GM10266 (cell line): Measurements from ENCODE around the gene EXOC8.

Experiments
- DNase-seq: peaks from one replicate; pipeline ENCODE4 v3.0.0; 2012; ENCODE audit errors: extremely low spot score
- CTCF ChIP-seq: IDR thresholded peaks from 2 replicates; pipeline ENCODE4 v1.5.1; 2012; ENCODE audit warnings: mild to moderate bottlenecking, low read depth; ENCODE audit not compliant: control insufficient read depth, insufficient read depth; ENCODE audit errors: missing control alignments

The EXOC8 gene

DNA sequence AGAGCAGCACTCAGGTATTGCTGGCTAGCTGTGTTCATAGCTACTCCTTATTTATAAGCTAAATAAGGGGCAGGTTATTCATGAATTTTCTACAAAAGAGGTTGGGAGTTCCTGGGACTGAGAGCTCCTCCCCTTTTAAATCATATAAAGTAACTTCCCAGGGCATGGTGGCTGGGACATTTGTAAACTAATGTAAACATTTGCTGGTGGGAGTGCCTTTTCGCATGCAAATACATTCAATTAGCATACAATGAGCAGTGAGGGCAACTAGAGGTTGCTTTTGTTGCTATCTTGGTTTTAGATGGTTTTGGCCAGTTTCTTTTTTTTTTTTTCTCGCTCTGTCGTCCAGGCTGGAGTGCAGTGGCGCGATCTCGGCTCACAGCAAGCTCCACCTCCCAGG lies 53.2 kb downstream of the EXOC8 start:
- DNase-seq = no peak
- TF ChIP-seq CTCF = no peak
